ENCODE data around the gene SAXO1.
A peak's percentile ranks its signal among the peaks of the same experiment; 100 is the strongest.
"Not testable (repeated sequence)": the region's sequence is repeated elsewhere in the genome, so short reads cannot be mapped to it uniquely, and the experiment has no call there.

The SAXO1 gene

GRCh38 chr9:19023078-19023477 lies 9.9 kb downstream of the SAXO1 start:
- DNase-seq (ENCODE audit: insufficient read length, low spot score), result no peak
- TF ChIP-seq POLR2A (IDR thresholded peaks at IDR 0.05; ENCODE audit: low read depth, low read length), result no peak
- no peak for FAIRE-seq

GRCh38 chr9:19022206-19022605 lies 10.8 kb downstream of the SAXO1 start:
- FAIRE-seq (no peak), DNase-seq (ENCODE audit: insufficient read length, low spot score) (no peak)
- TF ChIP-seq POLR2A (IDR thresholded peaks at IDR 0.05; ENCODE audit: low read depth, low read length), result no peak

- not testable (repeated sequence) for DNase-seq (ENCODE audit: insufficient read length, low spot score); FAIRE-seq
Observed at GRCh38 chr9:19021649-19022048, 11.4 kb downstream of the SAXO1 start.

GRCh38 chr9:19020886-19021455 lies 12.0 kb downstream of the SAXO1 start:
- DNase-seq (ENCODE audit: insufficient read length, low spot score) (no peak), FAIRE-seq (no peak)
- TF ChIP-seq POLR2A (IDR thresholded peaks at IDR 0.05; ENCODE audit: low read depth, low read length), result no peak

- TF ChIP-seq POLR2A (IDR thresholded peaks at IDR 0.05; ENCODE audit: low read depth, low read length), result no peak
- FAIRE-seq (no peak), DNase-seq (ENCODE audit: insufficient read length, low spot score) (no peak)
Observed at GRCh38 chr9:19018201-19018600, 14.8 kb downstream of the SAXO1 start.

GRCh38 chr9:19009391-19009965 lies 23.5 kb downstream of the SAXO1 start:
- DNase-seq (ENCODE audit: insufficient read length, low spot score) (no peak), FAIRE-seq (no peak)
- TF ChIP-seq POLR2A (IDR thresholded peaks at IDR 0.05; ENCODE audit: low read depth, low read length), result no peak

GRCh38 chr9:19000133-19000532 lies 32.9 kb downstream of the SAXO1 start:
- no peak for DNase-seq (ENCODE audit: insufficient read length, low spot score)
- no peak for FAIRE-seq
- TF ChIP-seq POLR2A (IDR thresholded peaks at IDR 0.05; ENCODE audit: low read depth, low read length), result no peak

- no peak for FAIRE-seq
- TF ChIP-seq POLR2A (IDR thresholded peaks at IDR 0.05; ENCODE audit: low read depth, low read length), result no peak
- no peak for DNase-seq (ENCODE audit: insufficient read length, low spot score)
Observed at GRCh38 chr9:18999173-18999785, 33.7 kb downstream of the SAXO1 start.

- DNase-seq (ENCODE audit: insufficient read length, low spot score), result no peak
- TF ChIP-seq POLR2A (IDR thresholded peaks at IDR 0.05; ENCODE audit: low read depth, low read length), result no peak
- FAIRE-seq, result no peak
Observed at GRCh38 chr9:18997151-18997550, 35.9 kb downstream of the SAXO1 start.

- no peak for TF ChIP-seq POLR2A (IDR thresholded peaks at IDR 0.05; ENCODE audit: low read depth, low read length)
- DNase-seq (ENCODE audit: insufficient read length, low spot score) (no peak), FAIRE-seq (peak; percentile 6)
Observed at GRCh38 chr9:18996211-18996610, 36.8 kb downstream of the SAXO1 start.

- DNase-seq (ENCODE audit: insufficient read length, low spot score) (no peak), FAIRE-seq (no peak)
- no peak for TF ChIP-seq POLR2A (IDR thresholded peaks at IDR 0.05; ENCODE audit: low read depth, low read length)
Observed at GRCh38 chr9:18994263-18994916, 38.6 kb downstream of the SAXO1 start.

GRCh38 chr9:18991197-18991596 lies 41.8 kb downstream of the SAXO1 start:
- not testable (repeated sequence) for FAIRE-seq; DNase-seq (ENCODE audit: insufficient read length, low spot score)

GRCh38 chr9:18990494-18990893 lies 42.5 kb downstream of the SAXO1 start:
- DNase-seq (ENCODE audit: insufficient read length, low spot score) (no peak), FAIRE-seq (no peak)
- no peak for TF ChIP-seq POLR2A (IDR thresholded peaks at IDR 0.05; ENCODE audit: low read depth, low read length)

- FAIRE-seq, result no peak
- no peak for DNase-seq (ENCODE audit: insufficient read length, low spot score)
- TF ChIP-seq POLR2A (IDR thresholded peaks at IDR 0.05; ENCODE audit: low read depth, low read length), result no peak
Observed at GRCh38 chr9:18989865-18990264, 43.1 kb downstream of the SAXO1 start.

GRCh38 chr9:18989097-18989496 lies 43.9 kb downstream of the SAXO1 start:
- DNase-seq (ENCODE audit: insufficient read length, low spot score) (no peak), FAIRE-seq (no peak)
- TF ChIP-seq POLR2A (IDR thresholded peaks at IDR 0.05; ENCODE audit: low read depth, low read length), result no peak

Measured in H54 (cell line).